ENCODE data around the gene SLC25A36.

DNA sequence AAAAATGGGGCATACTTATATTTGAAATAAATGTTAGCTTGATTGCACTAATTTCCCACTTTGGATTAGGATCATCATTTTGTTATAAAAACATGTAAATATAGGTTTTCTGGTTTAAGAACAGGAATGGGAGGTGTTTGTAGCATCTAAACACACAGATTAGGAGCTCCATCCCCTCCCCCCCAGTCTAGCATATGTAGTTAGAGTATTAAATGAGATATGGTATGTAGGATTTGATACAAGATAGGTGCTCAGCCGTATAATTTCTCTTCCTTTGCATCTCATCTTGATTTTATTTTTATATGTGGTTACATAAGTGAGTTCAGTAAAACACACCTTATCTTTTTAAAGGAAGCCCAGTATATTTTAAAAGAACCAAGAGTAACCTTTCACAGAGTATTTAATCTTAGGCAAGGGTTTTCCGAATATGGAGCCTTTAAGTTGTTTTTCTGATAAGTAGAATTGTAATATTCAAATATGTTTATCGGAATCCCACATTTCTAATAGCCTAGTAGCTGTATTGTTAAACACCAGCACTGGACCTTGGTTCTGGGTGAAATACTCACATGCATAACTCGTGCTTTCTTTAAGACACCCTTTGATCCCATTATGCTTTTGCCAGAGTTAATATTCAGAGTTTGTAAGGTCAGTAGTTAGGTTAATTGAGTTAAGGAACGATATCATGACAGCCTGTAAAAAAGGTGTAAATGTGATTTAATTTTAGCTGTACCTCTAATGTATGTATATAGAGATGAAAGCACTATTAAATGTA is 2.3 kb downstream of the SLC25A36 start:
- TF ChIP-seq POLR2A (IDR thresholded peaks at IDR 0.05): no peak
- TF ChIP-seq, protein P1, sequence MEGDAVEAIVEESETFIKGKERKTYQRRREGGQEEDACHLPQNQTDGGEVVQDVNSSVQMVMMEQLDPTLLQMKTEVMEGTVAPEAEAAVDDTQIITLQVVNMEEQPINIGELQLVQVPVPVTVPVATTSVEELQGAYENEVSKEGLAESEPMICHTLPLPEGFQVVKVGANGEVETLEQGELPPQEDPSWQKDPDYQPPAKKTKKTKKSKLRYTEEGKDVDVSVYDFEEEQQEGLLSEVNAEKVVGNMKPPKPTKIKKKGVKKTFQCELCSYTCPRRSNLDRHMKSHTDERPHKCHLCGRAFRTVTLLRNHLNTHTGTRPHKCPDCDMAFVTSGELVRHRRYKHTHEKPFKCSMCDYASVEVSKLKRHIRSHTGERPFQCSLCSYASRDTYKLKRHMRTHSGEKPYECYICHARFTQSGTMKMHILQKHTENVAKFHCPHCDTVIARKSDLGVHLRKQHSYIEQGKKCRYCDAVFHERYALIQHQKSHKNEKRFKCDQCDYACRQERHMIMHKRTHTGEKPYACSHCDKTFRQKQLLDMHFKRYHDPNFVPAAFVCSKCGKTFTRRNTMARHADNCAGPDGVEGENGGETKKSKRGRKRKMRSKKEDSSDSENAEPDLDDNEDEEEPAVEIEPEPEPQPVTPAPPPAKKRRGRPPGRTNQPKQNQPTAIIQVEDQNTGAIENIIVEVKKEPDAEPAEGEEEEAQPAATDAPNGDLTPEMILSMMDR (IDR thresholded peaks at IDR 0.05): no peak

Measured in uterus (tissue), 2 donors.